Stimulated activated CD8-positive, alpha-beta memory T cell treated with anti-CD3 and anti-CD28 coated beads, Interleukin-15, amount 100 ng/mL, for 48 hours (primary cell): ENCODE data around the gene FAM78A.

Source experiments
- DNase-seq, 2 donors: peaks; one replicate each; pipeline ENCODE4 v3.0.0-alpha.2; 2020; ENCODE audit warnings: low read depth in 2 of 2

Gene FAM78A

DNA sequence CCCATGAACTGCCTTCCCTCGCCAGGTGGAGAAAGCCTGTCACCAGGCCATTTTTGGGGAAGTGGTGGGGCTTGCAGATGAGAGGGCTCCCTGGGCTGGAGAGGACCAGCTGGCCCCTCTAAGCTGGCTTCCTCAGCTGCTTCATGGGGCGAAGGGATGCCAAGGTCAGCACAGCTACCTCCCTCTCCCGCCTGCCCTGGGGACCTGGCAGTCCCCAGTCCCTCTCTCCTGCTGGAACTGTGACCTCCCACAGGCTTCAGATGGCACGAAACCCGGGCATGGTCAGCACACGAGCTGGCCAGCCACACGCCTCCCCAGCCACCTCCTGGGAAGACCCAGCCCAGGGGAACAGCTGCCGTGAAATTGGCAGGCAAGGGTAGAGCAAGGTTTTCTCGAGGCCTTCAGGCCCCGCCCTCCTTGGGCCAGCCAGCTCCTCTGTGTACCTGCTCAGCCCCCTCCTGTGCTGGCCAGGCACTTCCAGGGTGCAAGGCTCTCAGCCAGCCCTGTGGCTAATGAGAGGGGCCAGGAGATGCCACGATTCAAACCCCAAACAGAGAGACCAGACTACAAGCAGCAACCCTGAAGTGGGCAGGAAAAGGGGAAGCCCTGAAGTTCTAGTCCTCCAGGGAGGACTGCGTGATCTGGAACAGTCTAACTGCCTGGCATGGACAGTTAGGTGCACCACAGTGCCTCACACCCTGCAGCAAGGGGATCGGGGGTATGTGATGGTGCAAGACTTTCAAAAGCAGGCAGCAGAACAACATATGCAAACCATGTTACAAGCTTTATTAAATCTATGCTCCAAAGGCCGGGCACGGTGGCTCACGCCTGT is 26.1 kb upstream of the FAM78A start:
- no peak for DNase-seq

DNA sequence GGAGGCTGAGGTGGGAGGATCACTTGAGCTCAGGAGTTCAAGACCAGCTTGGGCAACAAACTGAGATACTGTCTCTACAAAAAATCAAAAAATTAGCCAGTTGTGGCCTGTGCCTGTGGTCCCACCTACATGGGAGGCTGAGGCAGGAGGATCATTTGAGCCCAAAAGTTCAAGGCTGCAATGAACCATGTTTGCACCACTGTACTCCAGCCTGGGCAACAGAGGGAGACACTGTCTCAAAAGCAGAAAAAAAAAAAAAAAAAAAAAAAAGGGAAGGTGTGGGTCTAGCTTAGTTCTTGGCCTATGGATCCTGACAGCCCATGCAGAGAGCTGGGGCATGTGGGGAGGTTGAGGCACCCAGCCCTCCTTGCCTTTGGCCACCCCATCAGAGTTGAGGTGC is 24.1 kb upstream of the FAM78A start:
- no peak for DNase-seq

DNA sequence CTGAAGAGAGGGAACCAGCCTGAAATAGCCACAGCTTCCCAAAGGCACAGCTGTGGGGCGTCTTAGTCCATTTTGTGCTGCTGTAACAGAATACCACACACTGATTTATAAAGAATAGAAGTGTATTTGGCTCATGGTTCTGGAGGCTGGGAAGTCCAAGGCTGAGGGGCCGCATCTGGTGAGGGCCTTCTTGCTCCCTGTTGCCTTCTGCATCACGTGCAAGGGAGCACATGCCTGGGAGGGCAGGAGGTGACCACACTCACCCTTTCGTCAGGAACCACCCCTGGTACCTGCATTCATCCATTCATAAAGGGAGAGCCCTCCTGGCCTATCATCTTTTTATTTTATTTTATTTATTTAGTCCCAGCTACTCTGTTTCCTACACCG is 23.6 kb upstream of the FAM78A start:
- no peak for DNase-seq

DNA sequence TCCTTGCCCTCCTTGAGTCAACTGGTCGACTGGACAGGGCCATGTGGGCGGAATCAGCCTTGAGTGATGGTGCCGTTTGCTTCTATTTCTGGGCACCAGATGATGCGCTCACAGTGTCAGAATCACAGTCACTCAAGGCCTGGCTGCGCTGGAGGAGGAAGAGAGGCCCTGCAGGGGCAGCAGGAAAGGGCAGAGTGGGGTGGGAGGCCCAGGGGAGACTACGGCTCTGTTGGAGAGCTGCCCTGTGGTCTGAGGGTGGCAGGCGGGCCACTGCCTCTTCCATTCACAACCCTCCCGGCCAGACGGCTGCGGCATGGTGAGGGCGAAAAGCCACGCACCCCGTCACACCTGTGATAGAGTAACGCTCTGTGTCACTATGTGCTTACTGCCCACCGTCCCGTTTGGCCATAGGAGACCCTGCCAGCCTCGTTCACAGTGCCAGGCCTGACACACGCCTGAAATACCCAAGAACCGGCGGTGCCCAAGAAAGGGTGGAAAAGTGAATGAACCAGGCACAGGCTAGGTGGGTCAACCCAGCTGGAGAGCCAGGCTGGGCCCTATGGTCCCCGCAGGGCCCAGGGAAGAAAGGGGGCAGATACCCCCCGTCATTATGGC is 23.1 kb upstream of the FAM78A start:
- no peak for DNase-seq

DNA sequence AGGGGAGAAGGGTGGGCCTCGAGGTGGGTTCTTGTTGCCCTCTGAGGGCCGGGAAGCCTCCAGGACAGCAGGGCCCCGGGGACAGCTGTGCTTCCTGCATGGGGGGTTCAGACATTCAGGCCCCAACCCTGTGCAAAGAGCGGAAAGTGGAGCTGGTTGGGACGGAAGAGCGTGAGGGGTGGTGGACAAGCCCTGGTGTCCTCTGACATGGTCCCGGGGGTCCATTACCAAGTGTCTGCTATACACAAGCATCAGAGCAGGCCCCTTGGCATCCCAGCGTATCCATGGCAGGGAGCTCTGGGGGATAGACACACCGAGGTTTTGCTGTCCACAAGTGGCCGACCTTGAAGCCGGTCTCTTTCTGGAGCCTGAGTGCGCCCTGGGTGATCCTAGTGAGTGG is 22.5 kb upstream of the FAM78A start:
- DNase-seq: no peak

DNA sequence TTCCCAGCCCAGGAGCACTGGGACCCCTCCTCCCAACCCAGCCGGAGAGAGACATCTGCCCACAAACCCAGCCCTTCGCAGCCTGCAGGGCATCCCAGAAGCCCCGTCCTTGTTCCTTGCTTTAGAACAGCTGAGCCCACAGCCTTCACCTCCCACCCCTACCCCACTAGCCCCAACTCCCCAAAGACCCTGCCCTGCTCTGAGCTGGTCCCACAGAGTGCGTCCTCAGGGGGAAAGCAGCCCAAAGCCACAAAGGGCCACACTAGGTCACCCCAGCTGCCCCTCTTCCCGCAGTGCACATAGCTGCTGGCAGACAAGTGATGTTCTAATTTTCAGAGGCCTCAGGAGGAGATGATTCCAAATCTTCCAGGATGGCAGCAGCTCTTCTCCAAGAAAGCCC is 22.0 kb upstream of the FAM78A start:
- DNase-seq: no peak

DNA sequence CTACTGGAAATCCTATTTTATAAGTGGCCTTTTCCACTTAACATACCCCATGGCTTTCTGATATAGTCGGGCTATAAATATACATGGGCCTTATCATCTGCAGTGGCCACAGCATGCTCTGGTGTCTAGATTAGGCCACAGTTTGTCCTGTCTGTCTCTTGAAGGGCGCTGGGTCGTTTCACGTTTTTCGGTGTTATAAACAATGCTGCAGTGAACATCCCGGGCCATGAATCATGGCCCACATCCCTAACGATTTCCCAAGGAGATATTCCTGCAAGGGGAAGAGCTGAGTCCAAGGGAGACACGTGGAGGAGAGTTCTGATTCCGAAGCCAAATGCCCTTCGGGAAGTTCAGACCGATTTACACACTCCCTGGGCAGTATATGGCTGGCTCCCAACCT is 21.6 kb upstream of the FAM78A start:
- DNase-seq: no peak

DNA sequence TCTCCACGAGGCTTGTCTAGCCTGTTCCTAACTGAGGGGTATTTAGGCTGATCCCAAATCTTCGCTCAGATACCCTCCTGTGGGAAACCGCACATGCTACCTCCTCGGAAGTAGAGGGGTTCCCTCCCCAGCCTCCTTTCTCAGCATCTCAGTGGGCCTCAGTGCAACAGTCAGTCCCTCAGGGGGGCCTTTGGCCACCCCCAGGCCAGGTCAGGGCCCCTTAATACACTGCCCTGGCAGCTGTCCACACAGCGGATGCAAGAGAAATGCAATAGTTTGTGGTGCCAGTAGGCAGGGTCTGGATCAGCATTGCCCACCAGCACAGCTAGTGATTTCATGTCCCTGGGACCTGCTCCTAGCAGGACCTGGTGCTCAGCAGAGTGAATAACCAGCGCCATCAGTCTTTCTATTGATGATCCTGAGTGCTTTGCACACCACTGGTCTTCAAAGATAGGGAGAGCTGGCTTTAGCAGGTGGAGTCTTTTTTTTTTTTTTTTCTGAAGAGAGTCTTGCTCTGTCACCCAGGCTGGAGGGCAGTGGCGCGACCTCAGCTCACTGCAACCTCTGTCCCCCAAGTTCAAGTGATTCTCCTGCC is 20.7 kb upstream of the FAM78A start:
- no peak for DNase-seq

DNA sequence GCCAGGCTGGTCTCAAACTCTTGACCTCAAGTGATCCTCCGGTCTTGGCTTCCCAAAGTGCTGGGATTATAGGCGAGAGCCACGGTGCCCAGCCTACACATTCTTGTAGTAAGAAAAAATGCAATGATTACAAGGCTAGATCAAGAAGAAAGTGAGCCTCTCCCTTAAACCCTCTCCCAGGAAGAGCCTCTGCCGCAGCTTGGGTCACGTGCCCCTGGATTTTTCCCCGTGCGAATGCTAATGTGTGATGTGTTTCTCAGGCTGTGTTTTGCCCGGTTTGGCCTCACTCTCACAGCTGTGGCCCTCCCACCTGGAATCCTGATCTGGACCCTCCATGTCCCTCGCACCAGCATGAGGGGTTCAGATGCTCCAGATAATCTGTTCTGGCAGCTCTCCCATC is 20.1 kb upstream of the FAM78A start:
- no peak for DNase-seq

DNA sequence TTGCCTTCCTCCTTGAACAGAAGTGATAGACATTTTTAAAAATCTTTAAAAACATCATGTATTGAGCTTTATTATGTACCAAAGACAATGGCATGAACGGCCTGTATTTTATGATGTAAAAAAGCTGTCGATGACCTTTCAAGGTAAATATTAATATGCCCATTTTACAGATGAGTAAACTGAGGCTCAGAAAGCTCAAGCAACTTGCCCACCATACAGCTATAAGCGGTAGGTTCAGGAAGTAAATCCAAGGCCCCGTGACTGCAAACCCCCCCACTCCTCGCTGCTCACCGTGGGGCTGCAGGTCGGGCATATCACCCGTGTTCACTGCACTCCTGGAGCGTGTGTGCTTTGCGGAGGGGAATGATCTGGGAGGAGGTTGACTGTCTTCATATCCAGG is 16.6 kb upstream of the FAM78A start:
- no peak for DNase-seq

DNA sequence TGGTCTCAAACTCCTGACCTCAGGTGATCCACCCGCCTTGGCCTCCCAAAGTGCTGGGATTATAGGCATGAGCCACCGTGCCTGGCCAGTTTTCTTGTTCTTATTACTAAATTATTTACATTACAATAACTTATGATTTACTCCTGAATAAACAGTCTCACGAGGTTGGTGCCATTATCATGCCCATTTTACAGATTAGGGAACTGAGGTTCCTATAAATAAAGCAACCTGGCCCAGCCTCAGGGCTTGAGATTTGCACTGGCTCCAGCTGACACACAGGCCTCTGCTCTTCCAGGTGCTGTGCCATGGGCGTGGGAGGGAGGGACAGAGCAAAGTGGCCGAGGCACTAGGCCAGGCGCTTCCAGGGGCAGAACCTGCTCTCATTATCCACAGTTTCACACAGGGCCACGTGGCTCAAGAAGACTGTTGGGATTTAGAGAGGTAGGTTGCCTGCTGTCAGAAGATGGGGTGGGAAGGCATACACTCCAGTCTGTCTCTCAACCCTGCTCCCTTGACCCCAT is 15.5 kb upstream of the FAM78A start:
- no peak for DNase-seq

DNA sequence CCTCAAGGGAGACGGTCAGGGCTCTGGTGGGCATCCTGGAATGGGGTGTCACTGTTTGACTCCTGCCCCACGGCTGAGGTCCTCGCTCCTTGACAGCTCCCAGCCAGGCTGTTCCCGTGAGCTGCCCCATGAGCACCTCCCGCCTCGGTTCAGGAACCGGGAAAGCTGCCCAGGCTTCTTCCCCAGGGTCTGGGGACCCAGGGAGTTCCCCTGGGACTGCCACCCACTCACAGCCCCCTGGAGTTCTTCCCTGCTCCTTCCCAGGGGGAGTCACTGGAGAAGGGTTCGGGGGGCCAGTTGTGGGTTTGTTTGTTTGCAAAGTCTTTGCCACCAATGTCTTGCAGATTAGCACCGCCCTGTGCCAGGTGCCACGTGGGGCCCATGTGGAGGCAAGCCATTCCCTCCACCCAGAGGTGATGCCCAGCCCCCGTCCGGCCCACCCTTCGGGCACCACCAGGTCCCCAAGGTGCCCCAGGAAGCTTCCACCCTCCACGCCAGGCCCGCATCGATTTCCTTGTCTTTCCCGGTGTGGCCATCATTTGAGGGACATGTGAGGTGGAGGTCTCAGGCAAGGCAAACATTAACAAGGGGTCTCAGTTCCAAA is 14.6 kb upstream of the FAM78A start:
- DNase-seq: no peak

DNA sequence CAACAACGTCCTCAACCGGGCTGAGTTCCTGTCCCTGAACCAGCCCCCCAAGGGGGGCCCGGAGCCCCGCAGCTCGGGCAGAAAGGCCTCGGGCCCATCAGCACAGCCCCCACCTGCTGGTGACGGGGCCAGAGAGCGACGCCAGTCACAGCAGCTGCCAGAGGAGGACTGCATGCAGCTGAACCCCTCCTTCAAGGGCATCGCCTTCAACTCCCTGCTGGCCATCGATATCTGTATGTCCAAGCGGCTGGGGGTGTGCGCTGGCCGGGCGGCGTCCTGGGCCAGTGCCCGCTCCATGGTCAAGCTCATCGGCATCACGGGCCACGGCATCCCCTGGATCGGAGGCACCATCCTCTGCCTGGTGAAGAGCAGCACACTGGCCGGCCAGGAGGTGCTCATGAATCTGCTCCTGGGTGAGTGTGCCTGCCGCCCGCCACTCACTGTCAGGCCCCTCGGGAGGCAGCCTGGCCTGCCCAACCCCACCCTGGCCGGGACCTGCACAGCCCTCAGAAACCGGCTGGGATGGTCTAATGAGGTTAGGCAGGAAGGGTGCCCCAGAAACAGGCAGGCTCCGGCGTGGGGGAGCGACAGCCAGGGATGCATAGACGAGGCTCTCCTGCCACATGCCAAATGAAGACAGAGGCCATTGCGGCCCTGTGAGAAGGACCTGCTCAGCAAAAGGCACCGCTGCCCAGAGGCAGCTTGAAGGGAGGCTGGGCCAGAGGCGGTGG is 13.9 kb upstream of the FAM78A start:
- no peak for DNase-seq

DNA sequence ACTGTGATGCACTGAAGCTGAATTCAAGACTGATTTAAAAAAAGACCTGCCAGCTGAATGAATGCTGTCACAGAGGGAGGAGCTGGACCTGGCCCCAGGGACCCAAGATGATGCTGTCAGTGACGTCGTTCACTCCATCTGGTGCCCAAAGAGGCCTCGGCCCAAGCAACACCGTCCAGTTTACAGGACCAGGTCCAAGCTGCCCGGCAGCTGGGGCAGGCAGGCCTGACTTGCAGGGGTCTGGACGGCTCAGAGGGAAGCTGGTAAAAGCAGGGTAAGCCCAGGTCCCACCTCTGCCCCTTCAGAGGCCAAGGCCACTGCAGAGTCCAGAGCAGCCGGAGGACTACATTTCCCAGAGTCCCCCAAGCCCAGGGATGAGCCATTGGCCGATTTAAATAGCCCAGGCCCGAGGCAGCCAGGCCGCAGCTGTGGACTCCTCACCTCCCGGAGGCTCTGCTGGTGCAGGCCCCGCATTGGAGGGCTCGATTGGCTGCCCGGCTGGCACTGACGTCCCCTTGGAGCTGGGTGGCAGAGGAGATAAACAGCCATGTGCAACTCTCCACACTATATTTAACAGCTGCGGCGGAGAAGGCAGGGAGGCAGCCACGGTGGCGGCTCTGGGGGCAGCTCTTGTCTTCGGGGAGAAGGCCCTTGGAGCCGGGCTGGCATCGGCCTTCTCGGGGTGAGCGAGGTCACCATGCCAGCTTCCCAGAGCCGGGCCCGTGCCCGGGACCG is 13.2 kb upstream of the FAM78A start, which contains the start of gene PLPP7:
Gene PLPP7, plus strand, starts transcription at position 423 of the 735 bp plus-strand sequence. Its CDS starts 275 bp downstream, at position 698.
- DNase-seq: no peak

DNA sequence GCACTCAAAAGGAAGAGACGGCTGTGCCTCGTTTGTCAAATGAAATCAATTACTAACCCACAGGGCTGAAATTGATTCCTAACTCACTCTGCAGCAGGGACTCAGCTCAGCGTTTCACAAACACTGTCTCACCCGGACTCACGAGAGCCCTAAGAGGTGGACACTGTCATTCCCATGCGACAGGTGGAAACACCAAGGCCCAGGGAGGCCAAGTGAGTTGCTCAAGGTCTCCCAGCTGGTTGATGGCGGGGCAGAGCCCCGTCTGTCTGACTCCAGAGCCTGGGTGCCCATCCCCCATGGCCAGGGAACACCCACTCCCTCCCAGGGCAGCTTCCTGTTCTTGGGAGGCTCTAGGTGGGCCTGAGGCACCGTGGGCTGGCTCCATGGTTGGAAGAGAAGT is 11.9 kb upstream of the FAM78A start:
- no peak for DNase-seq

DNA sequence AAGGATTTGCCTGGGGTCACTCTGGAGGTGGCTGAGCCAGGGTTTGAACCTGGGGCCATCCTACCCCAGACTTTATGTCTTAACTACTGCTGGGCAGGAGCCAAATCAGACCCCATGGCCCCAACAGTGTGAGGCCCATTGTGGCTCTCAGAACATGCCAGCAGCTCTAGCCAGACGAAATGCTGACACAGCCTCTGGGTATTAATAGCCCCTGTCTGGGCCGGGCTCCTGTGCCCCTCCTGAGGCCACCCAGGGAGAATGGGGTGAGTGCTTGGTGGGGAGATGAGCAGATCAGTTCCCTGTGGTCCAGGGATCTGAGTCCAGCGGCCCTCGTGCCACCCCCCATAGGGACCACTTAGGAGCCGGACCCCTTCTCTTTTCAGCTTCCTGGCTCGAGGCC is 11.0 kb upstream of the FAM78A start:
- no peak for DNase-seq

DNA sequence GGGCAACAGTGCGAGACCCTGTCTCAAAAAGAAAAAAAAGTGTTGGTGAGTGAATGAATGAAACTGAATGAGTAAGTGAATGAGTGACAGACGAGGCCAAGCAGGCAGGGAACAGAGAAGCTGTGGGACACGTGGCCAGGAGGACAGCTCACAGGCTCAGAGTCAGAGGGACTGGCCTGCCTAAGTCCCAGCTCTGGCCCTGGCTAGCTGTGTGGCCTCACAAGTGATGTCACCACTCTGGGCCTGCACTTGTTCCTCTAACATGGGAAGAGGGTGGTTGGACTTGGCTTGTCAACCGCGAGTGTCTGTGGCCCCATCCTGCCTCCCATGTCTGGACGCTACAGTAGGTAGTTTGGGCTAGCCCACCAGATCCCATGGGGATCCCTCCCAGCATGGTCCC is 8.5 kb upstream of the FAM78A start:
- DNase-seq: no peak

DNA sequence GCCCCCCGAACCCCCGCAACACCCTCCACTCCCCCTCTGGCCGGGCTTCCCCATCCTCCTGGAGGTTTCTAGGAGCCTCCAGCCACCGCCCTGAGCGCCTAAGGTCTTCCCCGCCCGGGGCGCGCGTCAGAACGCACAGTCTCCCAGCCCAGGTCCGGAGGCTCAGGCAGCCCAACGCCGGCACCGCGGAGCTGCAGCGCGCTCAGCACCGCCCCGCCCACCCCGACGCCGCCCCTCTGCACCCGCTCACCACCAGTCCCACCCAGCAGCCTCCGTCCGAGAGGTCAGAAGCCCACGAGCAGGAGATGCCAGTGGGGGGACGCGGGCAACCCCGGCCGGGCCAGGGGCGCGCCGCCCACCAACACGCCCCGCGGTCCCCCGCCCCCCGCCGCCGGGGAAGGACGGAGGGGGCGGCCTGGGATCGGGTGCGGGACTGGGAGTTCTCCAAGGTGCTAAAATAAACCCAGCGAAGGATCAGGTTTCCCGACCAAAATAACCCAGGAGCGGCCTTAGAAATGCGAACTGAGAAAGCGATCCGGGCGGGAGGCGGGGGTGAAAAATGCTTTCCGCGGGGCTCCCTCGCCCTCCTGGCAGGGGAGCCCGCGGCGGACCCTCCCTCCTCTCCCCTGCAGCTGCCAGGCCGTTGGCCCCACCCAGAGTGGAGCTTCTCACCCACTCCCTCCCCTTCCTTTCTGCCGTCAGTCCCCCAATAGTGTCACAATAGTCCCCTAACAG is 6.5 kb upstream of the FAM78A start:
- no peak for DNase-seq

DNA sequence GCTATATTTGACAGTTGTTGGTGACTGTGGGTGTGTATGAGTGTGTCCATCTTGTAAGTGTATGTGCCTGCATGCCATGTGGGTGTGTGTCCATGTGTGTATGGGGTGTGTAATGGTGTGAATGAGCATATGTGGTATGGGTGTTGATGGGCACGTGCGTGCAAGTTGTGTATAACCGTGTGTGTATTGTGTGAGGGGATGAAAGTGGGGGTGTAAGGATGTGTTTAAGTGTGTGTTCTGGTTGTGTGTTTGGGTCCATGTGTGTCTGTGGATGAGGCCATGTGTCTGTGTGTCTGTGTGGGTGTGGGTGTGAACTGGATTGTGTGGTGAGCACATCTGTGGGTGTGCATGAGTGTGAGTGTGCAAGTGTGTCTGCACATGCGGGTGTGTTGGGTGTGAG is 5.9 kb upstream of the FAM78A start:
- no peak for DNase-seq
